NCI-H82 treated with DMSO at 0.1 percent for 48 hours (cell line): ENCODE measurements around the gene BIN1.
A peak's percentile ranks its signal among the peaks of the same experiment; 100 is the strongest.

ENCODE experiments used
- DNase-seq: peaks from one replicate; lab custom pipeline; 2025; ENCODE audit not compliant: unreplicated experiment; lab: John Stamatoyannopoulos, UW

Gene BIN1

DNA sequence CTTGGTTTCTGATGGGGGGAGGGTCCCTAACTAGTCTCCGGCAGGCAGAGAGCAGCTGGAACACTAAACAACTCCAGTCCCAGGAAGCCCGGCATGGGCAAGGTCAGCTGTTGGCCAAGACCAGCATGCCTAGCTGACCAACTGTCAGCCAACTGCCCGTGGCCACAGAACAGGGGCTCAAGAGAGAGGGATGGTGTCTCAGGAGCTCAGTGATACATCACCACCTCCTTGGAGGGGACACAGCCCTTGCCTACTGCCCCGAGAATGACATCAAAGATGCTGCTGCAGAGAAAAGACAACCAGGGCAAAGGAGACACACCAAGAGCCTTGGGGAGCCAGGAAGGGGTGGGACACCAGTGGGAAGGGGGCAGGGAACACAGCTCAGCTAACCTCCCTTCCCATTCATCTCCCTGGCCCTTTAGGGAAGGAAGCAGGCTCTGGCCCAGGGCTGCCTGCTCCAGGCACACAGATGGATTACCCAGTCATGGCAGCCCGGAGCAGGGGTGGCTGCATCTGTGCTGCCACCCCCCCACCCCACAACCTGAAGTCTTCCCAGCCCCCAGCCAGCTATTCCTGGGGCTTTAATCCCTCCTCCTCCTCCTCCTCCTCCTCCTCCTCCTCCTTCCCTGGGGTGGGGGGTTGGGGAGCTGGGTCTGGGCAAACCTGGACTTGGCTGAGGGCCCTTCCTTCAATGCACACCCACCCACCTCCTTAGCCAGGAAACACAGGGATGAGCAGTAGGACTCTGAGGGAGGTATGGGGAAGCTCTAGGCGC is 1.9 kb downstream of the BIN1 start:
- DNase-seq: peak; percentile 48

DNA sequence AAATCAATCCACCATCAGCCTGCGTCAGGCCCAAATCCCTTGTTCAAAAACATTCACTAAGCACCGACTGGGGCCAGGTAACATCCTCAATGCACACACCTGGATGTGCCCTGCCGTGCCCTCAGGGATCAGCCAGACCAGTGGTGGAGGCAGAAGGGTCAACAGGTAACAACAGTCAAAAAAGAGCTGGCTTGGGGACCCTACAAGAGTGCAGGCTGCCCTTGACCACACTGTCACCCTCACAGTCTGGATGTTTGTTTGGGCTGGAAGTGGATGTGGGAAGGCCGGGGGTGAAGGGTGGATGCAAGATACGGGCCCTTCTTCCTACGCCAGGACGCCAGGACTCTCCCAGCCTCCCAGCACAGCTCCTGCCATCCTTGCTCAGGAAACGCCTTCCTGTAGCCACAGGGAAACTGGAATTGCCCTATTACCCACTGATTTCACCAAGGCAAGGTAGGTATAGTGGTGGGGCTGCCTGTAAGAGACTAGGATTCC is 2.7 kb downstream of the BIN1 start:
- no peak for DNase-seq

DNA sequence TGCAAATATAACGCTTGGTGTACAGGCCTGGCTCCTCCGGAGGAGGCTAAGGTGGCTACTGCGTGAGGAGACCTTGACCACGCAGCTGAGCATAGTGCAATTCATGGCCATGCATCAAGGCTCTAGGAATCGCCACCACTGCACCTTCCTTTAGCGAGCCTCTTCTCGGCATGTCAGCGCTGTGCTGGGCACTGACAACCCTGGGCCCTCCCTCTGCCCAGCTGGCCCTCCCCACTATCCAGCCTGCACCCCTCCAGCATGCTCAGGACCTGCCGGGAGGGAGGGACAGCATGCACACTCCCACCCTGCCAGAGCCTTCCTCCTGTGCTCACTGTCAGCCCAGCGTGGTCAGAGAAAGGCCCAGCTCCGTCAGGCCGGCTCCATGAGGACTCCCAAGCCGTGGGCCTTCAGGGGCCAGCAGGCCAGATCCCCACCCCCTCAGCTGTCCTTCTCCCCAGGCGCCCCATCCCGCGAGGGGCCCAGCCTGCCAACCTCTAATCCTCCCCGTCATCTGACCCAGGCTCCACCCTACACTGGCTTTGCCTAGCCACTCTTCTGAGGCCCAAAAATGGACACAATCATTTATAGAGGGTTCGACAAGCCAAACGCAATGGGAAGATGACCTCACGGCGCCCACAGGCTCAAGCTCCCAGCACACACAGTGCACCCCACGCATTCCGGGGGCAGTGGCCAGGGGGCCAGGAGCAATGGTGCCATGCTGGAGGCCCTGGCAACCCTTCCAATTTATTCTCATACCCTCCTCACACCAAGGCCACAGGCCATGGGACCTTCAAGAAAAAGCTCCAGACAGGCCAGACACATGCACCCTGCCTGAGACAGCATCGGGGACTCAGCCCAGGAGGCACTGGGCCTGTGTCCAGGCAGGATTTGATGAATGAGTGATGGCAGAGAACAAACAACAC is 3.5 kb downstream of the BIN1 start:
- no peak for DNase-seq

DNA sequence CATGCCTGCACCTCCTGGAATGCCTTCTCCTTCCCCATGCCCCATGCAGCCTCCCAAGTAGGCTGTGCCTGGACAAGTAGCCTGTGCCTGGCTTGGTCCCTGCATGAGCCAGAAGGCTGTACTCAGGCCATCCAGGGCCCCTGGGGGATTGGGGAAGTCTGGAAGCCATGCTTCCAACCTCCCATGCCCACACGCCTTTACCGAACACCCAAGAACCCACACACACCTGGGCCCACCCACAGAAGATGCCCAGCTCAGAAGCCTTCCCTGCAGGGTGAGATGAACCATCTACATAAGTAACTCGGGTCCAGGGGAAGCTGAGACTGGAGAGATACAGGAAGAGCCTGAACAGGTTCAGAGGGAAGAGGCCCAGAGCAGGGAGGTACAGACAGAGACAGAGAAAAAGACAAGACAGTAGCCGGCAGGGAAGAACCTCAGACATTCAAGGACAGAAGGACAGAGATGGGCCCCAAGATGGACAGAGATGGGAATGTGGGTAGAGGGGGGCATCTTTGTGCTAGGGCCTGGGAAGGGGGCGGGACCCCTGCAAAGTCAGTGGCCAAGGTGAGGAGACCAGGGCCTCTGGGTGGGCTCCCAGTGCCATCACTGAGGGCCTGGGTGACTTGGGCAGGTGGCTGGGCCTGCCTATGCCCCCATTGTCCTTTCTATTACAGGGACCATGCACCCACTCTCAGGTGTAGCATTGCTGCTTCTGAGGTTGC is 4.3 kb downstream of the BIN1 start:
- no peak for DNase-seq

DNA sequence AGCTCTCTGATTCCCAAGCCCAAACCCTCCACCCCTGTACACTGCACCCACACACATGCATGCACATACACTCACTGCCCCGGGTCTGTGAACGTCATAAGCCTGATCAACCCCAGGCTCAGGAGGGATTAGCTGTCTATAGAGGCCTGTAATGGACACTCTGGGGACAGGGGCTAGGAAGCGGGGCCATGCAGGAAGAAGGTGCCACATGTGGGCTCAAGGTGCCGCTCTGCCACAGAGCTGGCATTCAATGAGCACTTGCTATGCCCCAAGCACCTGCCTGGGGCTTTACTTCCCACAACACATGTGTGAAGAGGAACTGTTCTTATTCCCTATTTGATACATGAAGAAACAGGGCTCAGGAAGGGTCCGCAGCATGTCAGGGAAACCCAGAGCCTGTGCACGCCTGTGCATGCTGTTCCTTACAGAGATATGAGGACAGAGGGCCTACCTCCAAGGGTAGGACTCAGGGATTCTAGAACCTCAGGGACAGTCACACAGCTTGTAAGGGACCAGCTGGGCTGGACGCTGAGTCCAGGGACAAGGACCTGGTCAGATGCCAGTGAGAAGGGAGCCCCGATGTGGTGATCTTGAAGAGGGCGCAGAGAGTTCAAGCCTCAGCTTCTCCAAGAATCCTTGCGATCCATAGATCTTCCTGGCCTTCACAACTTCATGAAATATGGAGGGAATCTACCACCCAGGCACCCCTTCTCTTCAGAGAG is 5.0 kb downstream of the BIN1 start:
- peak; percentile 33 for DNase-seq

DNA sequence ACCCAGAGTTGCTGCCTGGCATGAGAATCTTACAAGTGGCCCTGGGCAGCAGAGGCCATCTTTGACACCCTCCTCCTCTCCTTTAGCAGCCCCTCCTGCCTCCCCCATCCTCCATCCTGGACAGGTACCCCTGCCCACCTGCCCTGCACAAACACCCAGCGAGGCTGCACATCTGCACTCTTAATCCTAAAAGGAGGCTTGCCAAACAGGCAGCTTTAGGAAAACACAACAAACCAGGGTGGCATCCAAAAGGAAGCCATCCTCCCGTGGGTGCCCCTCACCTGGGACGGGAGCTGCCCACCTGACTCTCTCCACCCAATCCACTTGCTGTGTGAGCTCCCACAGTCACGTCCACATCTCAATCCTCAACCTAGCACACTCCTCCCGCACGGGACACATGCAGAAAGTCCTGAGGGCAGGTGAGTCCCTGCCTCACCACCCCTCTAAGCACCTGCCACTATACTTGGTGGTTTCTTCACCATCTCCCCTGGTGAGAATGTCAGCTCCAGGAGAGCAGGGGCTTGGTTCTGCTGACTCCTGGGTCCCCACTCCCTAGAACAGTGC is 5.8 kb downstream of the BIN1 start:
- no peak for DNase-seq

DNA sequence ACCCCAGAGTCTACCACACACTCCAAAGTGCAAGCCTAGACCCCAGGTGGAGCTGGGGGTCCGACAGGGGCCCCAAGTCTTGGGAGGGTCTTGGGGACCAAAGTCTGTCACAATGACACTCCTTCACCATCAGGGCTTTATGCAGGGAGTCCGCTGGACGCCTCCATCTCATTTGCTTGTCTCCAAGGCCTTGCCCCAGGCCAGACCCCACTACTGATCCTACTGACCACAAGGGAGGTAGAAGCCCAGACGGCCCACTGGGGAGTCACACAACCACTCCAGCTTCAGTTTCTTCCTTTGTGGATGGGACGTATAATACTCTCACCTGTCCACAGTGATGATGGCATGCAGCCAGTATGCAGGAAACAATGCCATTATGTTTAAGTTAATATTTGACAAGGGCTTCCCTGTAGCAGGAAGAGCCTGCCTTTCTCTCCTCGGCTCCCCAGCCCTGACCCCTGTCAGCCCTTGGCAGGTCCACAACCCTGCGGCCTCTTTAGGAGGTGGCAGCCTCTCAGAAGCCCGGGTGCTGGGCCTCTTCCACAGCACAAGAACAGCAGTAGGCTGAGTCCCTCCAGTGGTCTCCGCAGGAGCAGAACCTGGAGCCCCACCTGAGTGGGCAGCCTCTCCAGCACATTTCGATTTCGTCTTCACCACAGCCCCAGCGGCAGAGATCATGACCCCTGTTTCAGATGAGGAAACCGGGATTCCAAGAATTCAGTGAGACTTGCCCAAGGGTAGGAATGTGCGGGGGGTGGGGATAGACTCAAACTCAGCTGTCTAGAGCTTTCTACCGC is 6.5 kb downstream of the BIN1 start:
- no peak for DNase-seq

DNA sequence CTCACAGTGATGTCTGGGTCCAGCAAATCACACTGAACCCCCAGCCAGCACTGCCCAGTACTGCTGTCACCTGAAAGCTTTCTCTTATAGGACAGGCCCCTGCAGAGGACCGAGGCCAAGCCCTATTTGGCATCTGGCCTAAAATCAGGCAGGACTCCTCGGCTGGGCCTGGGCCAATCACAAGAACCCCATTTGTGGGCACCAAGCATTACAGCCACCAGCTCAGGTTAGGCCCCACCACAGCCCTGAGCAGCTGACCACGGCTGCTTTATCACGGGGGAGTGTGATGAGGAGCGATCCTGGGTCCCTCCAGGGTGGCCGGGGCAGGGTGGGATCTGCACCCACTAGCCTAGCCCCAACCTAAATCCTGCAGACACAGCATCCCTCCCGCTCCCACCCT is 8.2 kb downstream of the BIN1 start:
- DNase-seq: no peak

DNA sequence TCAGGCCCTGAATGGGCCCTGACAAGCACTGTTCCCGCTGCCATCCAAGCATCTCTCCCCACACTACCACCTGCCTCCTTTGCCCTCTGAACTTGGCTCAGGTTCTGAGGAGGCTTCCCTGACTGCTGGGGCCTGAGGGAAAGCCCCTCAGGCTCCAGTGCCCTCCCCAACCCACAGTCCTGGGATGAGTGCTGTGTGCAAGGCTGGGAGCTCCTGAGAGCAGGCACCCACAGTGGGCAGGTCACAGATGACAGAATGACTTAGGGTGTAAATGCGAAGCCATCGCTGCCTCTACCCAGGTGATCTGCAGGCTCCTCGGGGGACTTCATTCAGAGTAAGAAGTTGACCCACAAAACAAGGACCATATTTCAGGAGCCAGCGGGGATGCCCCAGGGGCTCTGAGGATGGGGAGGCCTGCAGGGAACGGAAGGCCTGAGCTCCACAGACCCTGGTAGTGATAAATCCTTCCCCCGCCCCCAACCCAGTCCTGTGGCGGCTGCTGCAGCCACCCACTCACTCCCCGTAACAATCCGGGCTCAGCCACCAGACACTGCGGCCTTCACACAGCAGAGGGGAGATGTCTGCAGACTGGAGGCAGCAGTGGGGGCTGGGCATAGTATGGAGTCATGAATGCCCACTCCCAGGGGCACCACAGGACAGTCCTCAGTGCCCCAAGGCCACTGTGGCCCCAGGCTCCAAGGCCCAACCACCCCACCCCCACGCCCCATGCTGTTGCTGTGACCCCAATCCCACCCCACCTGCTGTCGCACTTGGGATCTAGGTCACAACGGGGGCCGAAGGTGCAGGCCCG is 8.9 kb downstream of the BIN1 start:
- no peak for DNase-seq

DNA sequence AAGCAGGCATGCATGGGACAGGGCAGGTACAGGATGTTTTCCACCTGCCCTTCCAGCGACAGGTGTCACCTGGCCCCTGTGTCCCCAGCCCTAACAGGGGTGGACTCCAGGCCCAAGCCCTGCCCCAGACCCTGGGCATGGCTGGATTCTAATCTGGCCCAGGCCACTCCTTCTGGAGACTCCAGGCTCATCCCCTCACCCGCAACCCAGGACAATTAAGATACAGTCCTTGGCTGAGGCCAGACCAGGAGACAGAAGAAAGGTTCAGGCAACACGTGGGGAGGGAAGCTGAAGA is 9.5 kb downstream of the BIN1 start:
- DNase-seq: no peak

DNA sequence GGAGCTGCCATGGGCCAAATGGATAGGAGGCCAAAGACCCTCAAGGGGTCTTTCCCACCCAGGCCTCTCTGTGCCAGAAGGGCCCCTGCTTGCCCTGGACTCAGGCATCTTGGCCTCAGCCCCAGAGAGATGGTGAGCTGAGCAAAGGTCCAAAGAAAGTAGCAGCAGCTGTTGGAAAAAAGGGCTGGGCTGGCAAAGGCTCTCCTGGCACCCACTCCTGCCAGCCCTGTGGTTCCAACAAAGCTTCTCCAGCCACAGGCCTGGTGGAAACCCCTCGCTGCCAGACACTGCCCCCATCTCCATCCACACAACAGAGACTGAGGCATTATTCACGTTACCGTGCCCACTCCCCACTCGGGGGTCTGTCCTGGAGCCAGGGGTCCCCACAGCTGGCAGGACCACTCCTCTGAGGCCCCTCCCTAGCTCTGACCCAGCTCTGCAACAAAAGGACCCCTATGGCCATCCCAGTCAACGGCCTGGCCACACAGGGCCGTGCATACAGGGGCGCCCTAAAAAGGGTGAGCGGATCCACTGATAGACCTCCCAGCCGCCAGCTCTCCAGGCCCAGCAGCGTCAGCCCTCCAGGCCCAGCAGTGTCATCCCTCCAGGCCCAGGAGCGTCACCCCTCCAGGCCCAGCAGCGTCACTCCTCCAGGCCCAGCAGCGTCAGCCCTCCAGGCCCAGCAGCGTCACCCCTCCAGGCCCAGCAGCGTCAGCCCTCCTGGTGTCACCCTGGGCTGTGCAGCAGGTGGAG is 10.1 kb downstream of the BIN1 start:
- no peak for DNase-seq

DNA sequence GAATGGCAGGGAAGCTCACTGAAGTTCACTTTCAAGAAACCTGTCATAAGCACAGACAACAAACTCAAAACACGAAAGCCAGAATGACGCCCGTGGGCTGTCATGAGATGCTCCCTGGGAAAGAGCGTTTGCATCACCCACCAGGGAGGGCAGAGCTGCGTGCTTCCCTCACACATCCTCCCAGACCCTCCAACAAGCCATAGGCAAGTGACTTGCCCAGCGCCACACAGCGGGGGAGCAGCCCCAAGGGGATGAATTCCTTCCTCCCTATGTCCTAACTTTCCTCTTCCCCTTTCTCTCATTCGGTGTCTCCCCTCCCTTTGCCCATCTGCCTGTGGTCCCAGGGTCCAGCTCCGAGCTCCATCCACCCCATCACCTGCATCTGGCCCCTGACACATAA is 10.7 kb downstream of the BIN1 start:
- no peak for DNase-seq

DNA sequence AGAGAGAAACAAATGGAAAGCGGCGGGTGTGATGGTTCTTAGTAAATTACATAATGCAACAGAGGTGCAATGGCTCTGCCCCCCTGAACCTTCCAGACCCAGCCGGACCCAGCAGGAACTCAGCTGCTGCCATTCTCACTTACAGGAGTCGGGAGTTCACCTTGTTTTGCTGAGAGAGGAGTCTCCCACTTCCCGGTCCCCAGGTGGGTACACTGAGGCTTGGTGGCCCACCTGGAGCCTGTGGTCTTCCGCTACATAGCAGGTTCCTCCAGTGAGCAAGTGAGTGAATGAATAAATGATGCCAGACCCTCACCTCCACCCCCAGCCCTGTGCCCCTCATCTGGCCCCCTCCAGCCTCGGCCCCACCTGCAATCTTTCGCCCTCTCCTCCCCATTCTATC is 11.2 kb downstream of the BIN1 start:
- no peak for DNase-seq

DNA sequence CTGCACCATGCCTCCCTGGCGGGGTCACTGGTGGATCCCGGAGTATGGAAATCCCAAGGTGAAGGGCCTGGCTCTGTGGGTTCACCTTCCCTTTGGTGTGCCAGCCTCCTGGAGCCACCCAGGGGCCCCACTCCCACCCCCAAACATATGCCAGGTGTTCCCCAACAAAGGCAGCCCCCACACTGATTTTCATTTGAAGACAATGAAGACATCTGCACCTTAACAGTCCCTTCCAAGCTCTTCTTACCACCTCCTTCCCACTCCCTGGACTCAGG is 11.7 kb downstream of the BIN1 start:
- DNase-seq: no peak

DNA sequence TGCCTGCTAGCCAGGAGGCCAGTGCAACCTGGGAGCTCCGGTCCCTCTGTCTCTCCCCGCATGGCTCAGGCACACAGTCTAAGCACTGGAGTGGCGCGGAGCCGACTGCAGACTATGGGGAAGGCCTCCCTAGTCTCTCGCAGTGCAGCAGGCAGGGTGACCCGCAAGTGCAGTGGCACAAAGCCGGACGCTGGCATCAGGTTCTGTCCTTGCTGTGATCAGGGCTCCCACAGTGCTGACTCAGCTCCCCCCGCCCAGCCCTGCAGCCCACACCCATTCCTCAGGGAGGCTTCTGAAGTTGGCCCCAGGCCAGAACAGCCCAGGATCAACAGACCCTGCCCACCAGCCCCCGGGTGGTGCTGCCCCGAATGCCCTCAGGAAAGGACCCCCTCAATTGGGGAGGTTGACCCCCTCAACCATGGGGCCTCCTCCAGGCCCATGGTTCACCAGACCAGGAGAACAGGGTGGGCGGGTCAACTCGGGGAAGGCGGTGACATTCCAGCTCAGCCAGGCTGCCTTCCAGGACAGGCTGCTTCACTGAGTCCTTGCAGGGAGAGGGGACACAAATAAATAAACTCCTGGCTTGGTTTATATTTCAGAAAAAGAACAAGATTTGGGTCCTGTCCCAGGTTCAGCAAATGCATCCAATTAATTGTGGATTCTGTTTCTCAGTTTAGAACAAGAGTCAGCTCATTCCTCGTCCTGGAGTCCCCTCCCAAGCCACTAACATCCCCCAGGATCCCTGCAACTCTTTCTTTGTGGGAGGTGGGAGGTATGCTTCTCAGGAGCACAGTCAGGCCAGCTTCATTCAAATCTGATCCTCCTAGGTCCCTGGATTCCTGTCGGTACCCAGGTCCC is 12.2 kb downstream of the BIN1 start:
- no peak for DNase-seq

DNA sequence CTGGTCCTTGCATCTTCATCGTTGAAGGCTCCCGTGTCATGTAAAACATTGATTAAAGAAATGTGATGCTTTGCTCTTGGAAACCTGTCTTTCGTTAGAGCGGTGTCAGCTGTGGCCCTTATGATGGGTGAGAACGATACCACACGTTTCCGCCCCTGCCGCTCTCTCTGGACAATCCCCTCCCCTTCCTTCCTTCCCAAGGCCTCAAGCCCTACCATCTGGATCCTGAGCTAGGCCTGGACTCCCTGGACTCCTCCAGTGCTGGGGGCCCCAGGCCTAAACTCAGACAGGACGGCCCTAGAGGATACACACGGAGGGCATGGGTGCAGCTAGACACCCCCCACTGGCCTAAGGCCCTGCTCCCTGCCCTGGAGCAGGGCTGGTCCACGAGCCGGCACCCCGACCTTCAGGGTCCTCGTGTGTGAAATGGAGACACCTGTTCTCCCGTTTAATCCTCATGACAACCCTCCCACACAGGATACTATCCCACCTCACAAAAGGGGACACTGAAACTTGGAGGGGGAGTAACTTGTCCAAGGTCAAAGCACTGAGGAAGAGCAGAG is 13.2 kb downstream of the BIN1 start:
- DNase-seq: no peak

DNA sequence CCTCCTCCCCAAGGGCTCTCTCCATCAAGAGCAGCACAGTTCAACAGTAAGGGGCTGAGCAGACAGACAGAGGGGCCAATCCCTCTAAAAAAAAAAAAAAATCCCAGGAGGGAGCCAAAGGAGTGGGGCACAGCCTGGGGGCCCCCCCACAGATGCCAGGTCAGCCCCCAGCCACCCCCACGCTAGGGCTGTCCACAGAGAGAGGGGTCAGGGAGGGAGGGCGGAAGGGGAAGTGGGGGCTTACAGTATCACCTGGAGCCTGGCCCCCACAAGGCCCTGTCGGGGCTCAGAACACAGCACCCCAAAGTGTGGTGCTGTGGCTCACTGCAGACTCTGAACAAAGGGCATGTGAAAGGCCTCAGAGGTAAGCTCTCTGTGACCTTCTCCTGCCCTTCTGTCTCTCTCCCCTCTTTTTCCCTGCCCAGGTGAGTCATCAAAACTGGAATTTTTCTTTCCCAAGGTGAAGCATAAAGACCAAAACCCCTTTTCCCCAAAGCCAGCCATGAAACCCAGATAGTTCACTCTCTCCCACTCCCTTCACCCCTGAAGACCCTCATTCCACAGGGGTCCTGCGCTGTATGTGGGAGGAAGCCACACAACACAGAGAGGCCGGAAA is 13.9 kb downstream of the BIN1 start:
- DNase-seq: no peak
